A549 treated with AZD9567 at 1 μM for 4 hours (cell line): ENCODE measurements around the gene PRICKLE1. TPM values are rescaled to one million over a fixed set of nuclear protein-coding genes. Genes with fewer than 3 reads are reported as not detected.

ENCODE experiments used
- total RNA-seq: library from RNA; stranded (reverse); fragments of 200-300 nt; extraction: Qiagen RNA extraction; gene quantifications from 5 replicates; pipeline ENCODE4 v1.2.3, GENCODE V29; 2022; ENCODE audit not compliant: insufficient read depth

PRICKLE1 gene
- 0.54 to 4.7 TPM (median 1.1 TPM) in 5 replicates for total RNA-seq

GRCh38 chr12:42589465-42590329, at the start of gene PRICKLE1:
Gene PRICKLE1, minus strand, starts transcription at chr12:42589746. Its CDS starts 117,230 bp downstream, at chr12:42472516.

